SK-N-MC (cell line): ENCODE data around the gene PDE4D.

ENCODE experiments used
- EZH2 ChIP-seq: fragments of 200-600 bp; sonication (generic); IDR thresholded peaks from one replicate; pipeline ENCODE4 v1.6.1; 2017; ENCODE audit warnings: antibody characterized with exemption
- POLR2AphosphoS5 ChIP-seq: IDR thresholded peaks from 2 replicates; pipeline ENCODE4 v1.6.1; 2012; ENCODE audit warnings: mild to moderate bottlenecking, low read depth, low read length, borderline replicate concordance

DNA sequence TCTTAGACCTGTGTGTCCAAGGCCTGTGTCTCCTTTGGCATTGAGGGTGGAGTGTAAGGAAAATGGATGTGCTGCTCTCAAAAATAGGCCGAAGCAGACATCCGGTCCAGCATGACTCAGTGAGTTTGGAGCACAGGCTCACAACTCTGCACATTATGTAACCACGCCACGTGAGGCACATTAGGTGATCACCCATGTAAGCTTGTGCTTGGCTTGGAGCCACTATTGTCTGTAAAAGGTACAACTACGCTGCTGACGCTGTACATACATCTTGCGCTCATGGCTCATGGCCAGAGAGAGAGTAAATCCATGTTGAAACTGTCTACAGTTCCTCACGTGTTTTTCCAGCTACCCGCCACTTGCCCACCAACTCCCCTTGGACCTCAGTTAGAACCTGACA lies 177.5 kb downstream of the PDE4D start:
- TF ChIP-seq EZH2, result no peak
- no peak for TF ChIP-seq POLR2AphosphoS5
